Epidermal melanocyte (primary cell): ENCODE data around the gene CCDC30.
A peak's percentile ranks its signal among the peaks of the same experiment; 100 is the strongest.

Experiments used
- DNase-seq: peaks from one replicate; pipeline ENCODE4 v3.0.0; 2011; ENCODE audit warnings: low spot score; ENCODE audit not compliant: insufficient read length

The CCDC30 gene

GRCh38 chr1:42462828-42463763, at the start of gene CCDC30:
Gene CCDC30 (plus strand): TSS chr1:42463286. CDS start chr1:42480552, 17,266 bp downstream.
- peak; percentile 98 for DNase-seq

- DNase-seq: no peak
Measured at GRCh38 chr1:42414551-42415496, 48.3 kb upstream of the CCDC30 start.

GRCh38 chr1:42417166-42417565, 45.9 kb upstream of the CCDC30 start:
- no peak for DNase-seq

- no peak for DNase-seq
Measured at GRCh38 chr1:42418516-42418915, 44.6 kb upstream of the CCDC30 start.

- no peak for DNase-seq
Measured at GRCh38 chr1:42419126-42419821, 43.8 kb upstream of the CCDC30 start.

- DNase-seq: no peak
Measured at GRCh38 chr1:42420121-42420520, 43.0 kb upstream of the CCDC30 start.

- peak; percentile 64 for DNase-seq
Measured at GRCh38 chr1:42420911-42421585, 42.0 kb upstream of the CCDC30 start.

- DNase-seq: no peak
Measured at GRCh38 chr1:42422737-42423136, 40.3 kb upstream of the CCDC30 start.

GRCh38 chr1:42423681-42424080, 39.4 kb upstream of the CCDC30 start:
- DNase-seq: no peak

GRCh38 chr1:42424201-42424600, 38.9 kb upstream of the CCDC30 start:
- DNase-seq: no peak

- DNase-seq: no peak
Measured at GRCh38 chr1:42427240-42427639, 35.8 kb upstream of the CCDC30 start.

- no peak for DNase-seq
Measured at GRCh38 chr1:42429603-42430002, 33.5 kb upstream of the CCDC30 start.

- DNase-seq: no peak
Measured at GRCh38 chr1:42430286-42431135, 32.6 kb upstream of the CCDC30 start.

GRCh38 chr1:42431514-42431913, 31.6 kb upstream of the CCDC30 start:
- no peak for DNase-seq

GRCh38 chr1:42432714-42433113, 30.4 kb upstream of the CCDC30 start:
- DNase-seq: no peak

GRCh38 chr1:42433369-42433768, 29.7 kb upstream of the CCDC30 start:
- DNase-seq: no peak

- DNase-seq: no peak
Measured at GRCh38 chr1:42434340-42434739, 28.7 kb upstream of the CCDC30 start.

GRCh38 chr1:42439940-42440339, 23.1 kb upstream of the CCDC30 start:
- DNase-seq: no peak

- DNase-seq: no peak
Measured at GRCh38 chr1:42442662-42443061, 20.4 kb upstream of the CCDC30 start.

- no peak for DNase-seq
Measured at GRCh38 chr1:42449256-42449655, 13.8 kb upstream of the CCDC30 start.
